HG03558 (cell line): ENCODE data around the gene TBC1D24.

Source experiments
- ATAC-seq: cut with Tn5 transposase; IDR thresholded peaks from one replicate; pipeline ENCODE4 v1.9.1; 2021; ENCODE audit warnings: moderate number of reproducible peaks; ENCODE audit not compliant: unreplicated experiment; ENCODE audit errors: extremely low read depth

The TBC1D24 gene

DNA sequence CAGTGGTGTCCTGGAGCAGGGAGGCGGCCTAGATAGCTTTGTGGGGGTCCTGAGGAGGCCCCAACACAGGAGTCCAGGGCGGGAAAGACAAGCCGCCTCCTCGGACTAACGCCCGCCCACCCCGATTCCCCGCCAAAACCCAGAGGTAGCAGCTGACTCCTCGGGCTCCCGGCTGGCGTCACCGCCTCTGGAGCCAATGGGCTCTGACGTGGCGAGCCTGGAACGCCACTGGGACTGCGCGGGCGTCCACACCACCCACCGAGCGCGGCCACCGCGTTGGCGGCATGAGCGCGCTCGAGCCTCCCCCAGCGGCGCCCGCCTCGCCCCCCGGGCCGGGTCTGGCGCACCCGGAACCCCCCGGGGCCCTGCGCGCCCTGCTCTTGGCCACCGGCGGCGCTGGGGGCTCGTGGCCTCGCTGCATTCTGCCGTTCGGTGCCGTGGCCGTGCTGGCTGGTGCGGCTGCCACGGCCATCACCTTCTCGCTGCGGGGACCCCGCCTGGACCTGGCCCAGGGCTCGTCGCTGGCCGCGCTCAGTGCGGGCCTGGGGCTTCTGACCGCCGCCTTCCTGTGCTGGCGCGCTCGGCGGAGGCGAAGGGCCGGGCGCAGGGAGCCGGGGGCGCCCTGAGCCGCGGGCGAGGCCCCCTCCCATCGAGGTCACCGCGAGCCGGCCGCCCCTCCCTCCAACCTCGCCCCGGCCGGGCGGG, 7.2 kb upstream of the TBC1D24 start:
- no peak for ATAC-seq

DNA sequence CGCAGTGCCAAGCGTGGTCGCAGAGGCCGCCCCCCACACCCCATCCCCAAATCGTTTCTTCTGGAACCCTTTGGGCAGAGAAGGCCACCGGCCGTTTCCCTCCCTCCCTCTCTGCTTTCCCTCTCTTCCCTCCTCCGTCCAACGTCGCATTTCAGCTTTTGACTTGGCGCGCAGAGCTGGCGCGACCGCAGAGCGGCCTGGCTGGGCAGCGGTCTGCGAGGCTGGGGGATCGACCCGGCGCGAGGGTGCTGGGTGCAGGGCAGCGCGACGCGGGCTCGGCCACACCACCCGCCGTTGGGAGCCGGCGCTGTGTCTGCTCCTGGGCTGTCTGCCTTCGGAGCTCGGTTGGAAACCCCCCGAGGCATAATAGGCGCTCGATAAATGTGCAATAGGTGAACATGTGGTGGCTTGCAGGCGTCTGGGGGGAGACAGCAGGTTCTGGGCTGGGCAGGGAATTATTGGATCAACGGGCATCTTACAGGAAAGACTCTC, 6.6 kb upstream of the TBC1D24 start:
- no peak for ATAC-seq

DNA sequence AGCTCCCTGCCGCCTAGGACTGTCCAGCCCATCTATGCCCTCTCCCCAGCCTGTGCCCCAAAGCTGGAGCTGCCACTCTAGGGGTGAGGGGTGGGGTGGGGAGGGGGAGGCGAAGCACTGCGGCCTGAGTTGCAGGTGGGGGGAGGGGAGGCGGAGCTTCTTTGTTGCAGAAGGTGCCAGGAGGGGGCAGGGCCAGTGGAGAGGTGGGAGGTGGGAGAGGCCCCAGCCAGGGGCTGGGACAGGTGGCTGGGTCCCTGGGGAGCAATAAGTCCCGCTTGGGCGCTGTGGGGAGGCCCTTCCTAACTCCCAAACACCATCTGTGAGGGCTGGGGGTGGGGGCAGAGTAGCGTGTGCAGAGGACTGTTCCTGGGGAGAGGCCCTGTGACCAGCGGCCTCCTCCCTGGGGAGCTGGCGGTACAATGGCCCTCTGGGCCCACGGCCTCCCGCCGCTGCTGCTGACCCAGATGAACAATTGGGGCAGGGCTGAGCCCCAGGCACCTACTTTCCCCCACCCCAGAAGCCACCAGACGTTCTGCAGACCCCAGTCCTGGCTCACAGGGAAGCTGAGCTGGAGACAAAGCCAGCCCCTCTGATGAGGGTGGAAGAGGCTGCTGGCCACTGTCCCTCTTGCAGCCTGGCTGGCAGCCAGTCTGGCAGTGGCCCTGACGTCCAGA, 6.1 kb upstream of the TBC1D24 start:
- no peak for ATAC-seq

DNA sequence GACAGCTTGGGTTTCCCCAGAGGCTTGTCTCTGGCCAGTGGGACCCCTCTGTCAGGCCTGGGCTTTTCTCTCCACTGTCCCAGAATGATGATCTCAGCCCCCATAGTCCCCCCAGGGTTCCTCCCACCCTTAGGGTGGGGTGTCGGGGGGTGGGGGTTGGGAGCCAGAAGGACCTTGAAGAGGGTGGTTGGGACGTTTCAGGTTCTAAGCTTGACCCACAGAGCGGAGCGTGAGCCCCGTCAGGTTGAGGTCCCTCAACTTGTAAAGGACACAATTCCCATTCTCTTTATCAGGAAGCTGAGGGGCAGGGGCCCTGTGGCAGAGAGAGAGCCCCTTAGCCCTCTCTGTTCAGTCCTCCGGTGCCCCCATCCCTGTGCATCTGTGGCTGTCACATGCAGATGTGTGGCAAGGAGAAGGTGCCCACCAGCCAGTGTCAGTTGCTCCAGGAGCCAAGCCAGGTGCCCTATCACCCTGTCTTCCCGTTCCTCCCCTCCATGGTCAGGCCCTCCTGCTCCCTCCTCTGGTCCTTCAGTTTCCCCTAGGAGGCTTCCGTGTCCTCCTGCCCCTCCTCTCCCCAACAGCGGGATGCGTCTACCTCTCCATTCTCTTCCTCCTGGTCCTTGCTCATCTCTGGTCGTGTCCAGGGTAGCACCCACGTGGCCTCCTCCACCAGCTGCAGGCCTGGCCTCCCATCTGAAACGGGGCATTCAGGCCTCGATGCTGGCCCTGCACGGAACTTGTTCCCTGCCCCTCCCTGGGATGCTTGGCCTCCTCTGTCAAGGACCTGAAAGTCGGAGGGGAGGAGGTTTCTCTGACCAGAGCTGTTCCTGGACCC, 5.3 kb upstream of the TBC1D24 start:
- no peak for ATAC-seq

DNA sequence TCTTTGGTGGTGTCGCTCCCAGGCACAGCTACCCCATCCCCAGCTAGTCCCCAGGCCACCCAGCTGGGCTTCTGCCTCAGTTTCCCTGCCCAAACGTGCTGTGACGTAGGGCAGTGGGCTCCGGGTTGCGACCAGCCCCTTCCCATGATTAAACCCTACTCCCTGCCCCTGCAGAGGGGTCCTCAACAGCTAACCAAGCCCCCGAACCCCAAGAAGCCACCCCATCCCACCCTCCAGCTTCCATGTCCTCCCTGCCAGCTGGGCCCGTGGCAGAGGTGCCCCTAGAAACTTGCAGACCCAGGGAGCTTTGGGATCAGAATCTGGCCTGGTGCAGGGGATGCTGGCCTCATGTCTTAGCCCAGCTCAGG, 4.7 kb upstream of the TBC1D24 start:
- ATAC-seq: no peak

DNA sequence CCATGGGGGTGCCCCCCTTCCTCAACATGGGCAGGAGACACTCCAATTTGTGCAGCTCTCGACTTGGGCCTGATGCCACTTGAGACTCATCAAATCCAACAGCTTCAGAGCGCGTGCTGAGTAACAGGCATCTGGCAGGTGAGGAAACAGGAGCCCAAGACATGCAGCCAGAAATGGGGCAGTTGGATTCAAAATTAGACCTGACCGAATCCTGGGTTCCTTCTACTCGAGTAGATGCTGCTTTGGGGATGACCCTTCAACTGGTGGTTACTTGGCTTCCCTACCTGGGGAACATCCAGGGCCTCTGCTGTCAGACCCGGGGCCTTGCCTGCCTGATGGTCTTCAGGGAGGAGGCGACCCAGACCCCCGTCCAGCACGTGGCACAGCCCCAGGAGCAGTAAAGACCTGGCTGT, 4.3 kb upstream of the TBC1D24 start:
- ATAC-seq: no peak

DNA sequence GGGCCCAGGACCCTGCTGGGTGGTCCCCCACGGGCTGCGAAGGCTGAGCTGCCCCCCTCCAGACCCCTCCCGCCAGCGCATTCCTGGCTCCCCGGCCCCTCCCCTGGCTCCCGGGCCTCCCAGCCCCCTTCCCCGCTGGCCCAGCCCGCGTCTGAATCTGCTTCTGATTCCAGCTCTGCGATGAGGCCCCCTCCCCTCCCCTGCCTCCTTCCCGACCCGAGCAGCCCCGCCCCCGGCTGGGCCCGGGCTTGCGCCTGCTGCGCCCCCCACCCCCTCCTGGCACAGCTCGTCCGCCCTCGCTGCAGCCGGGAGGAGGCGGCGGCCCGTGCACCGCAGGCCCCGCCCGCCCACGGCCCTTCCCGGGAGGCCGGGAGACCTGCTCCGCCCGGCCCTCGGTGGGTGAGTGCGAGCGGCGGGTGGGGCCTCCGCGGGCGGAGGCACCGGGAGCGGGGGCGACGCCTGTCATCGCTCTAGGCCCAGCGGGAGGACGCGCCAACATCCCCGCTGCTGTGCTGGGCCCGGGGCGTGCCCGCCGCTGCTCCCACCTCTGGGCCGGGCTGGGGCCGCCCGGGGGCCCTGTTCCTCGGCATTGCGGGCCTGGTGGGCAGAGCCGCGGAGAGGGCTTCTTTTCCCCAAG, 3.8 kb upstream of the TBC1D24 start, which contains the start of gene NTN3:
Gene NTN3 (plus strand): TSS at position 282 of the 637 bp plus-strand sequence. CDS start 405 bp downstream, outside the sequence.
- no peak for ATAC-seq

DNA sequence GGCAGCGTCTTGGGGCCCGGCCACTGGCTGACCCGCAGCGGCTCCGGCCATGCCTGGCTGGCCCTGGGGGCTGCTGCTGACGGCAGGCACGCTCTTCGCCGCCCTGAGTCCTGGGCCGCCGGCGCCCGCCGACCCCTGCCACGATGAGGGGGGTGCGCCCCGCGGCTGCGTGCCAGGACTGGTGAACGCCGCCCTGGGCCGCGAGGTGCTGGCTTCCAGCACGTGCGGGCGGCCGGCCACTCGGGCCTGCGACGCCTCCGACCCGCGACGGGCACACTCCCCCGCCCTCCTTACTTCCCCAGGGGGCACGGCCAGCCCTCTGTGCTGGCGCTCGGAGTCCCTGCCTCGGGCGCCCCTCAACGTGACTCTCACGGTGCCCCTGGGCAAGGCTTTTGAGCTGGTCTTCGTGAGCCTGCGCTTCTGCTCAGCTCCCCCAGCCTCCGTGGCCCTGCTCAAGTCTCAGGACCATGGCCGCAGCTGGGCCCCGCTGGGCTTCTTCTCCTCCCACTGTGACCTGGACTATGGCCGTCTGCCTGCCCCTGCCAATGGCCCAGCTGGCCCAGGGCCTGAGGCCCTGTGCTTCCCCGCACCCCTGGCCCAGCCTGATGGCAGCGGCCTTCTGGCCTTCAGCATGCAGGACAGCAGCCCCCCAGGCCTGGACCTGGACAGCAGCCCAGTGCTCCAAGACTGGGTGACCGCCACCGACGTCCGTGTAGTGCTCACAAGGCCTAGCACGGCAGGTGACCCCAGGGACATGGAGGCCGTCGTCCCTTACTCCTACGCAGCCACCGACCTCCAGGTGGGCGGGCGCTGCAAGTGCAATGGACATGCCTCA, 3.1 kb upstream of the TBC1D24 start:
- no peak for ATAC-seq

DNA sequence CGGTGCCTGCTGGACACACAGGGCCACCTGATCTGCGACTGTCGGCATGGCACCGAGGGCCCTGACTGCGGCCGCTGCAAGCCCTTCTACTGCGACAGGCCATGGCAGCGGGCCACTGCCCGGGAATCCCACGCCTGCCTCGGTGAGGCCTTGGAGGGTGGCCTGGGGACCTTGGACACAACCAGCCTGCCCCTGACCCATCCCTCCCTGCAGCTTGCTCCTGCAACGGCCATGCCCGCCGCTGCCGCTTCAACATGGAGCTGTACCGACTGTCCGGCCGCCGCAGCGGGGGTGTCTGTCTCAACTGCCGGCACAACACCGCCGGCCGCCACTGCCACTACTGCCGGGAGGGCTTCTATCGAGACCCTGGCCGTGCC, 2.5 kb upstream of the TBC1D24 start:
- ATAC-seq: no peak

DNA sequence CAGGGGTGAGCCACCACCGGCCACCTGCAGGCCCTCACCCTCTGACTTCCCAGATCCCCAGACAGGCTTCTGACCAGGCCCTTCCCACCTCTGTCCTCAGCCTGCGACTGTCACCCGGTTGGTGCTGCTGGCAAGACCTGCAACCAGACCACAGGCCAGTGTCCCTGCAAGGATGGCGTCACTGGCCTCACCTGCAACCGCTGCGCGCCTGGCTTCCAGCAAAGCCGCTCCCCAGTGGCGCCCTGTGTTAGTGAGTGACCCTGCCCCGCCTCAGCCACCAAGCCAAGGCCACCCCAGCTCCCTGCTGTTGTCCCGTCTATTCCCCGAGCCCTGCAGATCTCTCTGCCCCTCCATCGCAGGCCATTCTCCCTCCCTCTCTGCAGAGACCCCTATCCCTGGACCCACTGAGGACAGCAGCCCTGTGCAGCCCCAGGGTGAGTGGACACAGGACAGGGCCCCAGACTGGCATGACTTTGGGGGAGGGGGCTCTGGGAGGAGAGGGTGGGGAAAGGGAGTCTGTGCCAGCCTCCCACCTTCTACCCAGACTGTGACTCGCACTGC, 2.0 kb upstream of the TBC1D24 start:
- no peak for ATAC-seq

DNA sequence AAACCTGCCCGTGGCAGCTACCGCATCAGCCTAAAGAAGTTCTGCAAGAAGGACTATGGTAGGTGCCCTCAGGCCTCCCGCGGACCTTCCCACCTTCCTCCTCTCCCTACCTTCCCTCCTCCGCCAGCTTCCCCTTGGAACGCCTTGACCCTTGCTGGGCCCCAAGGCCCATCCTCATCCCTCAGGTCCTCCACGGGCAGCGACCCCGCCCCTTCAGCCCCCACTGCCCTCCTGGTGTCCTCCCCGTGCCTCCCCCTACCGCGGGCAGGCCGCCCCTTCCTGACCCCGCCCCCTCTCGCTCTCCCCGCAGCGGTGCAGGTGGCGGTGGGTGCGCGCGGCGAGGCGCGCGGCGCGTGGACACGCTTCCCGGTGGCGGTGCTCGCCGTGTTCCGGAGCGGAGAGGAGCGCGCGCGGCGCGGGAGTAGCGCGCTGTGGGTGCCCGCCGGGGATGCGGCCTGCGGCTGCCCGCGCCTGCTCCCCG, 1.4 kb upstream of the TBC1D24 start:
- ATAC-seq: no peak

DNA sequence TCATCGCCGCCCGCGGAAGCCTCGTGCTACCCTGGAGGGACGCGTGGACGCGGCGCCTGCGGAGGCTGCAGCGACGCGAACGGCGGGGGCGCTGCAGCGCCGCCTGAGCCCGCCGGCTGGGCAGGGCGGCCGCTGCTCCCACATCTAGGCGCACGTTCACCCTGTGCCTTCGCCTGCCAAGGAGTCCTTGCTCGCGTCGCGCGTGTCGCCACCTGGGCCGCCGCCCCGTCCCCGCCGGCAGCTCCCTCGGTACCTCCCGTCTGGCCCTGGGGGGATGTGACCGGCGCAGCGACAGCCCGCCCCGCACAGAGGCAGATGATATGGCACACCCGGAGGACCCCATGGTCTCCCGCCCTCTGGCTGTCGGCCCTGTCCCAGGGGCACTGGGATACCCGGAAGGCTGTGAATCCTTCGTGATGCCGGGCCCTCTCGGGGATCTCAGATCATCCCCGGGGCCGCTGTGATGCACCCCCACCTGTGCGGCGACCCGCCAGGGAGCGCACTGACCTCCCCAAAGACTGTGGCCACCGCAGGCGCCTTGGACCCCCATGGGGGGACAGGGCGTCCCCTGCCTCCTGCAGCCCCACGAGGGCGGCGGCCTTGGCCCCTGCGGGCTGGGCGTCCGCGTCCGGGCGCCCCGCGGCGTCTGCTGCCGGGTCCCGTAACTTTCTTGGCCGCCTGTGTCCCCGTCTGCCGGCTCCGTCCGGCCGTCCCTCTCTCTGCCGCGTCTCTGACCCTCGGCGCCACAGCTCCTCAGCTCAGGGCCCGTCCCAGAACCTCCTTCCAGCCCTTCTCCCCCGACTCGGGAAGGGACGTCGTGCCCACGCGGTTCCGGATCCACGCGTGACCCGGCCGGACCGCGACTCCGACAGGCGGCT, 689 bp upstream of the TBC1D24 start:
- no peak for ATAC-seq

DNA sequence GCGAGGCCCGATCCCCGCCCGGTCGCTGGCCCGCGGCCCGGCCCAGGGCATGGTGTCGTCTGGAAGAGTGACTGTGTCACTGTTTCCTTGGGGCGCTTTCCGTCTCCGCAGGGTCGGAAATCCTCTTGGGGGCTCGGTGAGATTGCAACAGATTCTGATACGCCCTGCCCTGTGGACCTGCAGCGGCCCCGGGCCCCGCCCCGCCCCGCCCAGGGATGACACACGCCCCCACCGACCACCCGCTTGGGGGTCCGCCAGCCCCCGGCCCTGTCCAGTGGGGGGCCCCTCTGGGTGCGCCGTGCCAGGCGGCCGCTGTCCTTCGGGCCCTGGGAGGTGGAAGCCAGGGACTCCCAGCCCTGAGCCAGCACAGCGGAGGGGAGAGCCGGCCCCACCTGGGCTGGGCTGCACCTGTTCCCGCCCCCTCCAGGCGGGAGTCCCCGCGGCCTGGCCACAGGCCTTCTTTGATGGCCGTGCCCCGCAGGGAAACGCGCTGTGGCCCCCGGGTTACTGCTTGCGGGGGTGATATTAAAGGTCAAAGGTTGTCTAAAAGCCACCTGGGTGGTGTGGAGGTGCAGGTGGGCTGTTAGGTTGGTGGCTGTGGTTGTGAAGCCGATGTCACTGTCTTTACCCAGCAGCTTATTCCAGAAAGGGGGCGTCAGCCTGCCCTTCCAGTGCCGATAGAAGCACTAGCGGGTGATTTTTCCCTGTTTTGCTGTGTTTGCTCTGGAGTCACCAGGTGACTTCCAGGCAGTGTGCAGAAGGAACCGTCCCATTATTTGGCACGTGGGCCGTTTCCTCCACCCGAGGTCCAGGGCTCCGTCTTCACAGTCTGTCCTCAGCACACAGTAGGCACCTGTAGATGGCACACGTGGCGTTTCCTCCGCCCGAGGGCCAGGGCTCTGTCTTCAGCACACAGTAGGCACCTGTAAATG, 752 bp downstream of the TBC1D24 start:
- no peak for ATAC-seq

DNA sequence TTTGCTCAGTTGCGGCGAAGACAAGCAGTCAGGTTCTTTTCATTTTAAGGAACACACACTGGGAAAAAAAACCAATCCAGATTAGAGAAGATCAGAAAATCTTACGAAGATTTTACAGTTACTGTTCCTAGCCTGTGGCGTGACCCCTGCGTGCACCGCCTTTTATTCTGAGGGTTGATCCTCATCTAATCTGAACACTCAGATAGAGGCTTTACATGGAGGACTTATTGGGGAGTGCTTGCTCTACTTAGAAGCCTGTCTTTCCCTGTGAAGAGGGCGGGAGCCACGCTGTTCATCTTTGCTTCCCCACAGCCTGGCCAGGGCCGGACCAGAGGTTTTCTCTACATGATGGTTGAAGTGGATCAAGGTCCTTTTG, 1.4 kb downstream of the TBC1D24 start:
- no peak for ATAC-seq

DNA sequence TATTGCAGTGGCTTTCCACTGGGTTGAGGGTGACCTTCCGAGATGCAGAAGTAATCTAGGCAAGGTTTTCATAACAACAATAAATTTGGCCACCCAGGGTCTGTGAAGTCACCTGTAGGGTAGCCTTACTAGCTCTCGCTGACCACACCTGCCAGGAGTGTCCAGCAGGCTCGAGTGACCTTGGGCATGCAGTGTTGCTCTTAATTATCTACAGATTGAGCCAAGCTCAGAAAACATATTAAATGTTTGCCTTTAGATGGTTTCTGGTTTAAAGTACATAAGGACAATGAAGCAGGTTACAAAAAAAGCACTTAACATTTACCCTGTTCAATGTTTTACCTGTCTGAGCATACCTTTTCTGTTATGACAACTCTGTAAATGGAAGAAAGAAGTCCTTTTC, 1.8 kb downstream of the TBC1D24 start:
- no peak for ATAC-seq

DNA sequence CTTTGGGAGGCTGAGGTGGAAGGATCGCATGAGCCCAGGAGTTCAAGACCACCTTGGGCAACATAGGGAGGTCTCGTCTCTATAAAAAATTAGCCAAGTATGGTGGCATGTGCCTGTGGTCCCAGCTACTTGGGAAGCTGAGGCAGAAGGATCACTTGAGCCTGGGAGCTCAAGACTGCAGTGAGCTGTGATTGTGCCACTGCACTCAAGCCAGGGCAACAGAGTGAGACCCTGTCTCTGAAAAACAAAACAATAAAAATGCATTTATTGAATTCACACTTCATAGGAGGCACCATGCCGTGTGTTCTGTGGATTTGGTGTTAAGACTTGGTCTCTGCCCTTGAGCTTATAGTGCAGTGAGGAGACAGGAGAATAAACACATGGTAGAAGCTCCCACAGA, 2.4 kb downstream of the TBC1D24 start:
- ATAC-seq: no peak

DNA sequence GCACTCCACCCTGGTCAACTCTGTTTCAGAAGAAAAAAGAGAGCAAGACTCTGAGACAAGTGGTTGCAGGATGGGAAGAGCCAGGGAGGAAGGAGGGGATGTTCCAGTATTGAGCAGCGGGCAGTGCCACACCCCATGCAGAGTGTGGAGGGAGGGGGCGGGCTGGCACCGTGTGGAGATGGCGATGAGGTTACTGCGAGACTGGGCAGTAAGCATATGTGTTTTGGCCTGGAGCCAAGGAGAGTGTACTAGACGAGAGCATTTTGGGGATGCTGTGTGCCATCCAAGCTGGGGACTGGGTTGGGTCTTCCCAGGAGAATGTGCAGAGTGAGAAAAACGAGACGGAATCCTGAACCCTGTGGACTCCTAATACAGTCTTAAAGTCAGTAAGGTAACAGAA, 3.4 kb downstream of the TBC1D24 start:
- no peak for ATAC-seq
